LHCN-M2 (cell line): ENCODE results near the gene ITPA. TPM values are rescaled to one million over a fixed set of nuclear protein-coding genes. Genes with fewer than 3 reads are reported as not detected.
"Not testable (repeated sequence)": the region's sequence is repeated elsewhere in the genome, so short reads cannot be mapped to it uniquely, and the experiment has no call there.

ENCODE experiments used
- DNase-seq: peaks from one replicate; pipeline ENCODE4 v3.0.0-alpha.2; 2012; ENCODE audit warnings: low read depth
- total RNA-seq: library from RNA; depleted of rRNA; stranded (reverse); fragments of >200 nt; gene quantifications from 2 replicates; pipeline ENCODE4 v1.2.3, GENCODE V29; 2014

Gene ITPA
- total RNA-seq, 1 experiment from 2014 or later = 71.0 TPM

DNA sequence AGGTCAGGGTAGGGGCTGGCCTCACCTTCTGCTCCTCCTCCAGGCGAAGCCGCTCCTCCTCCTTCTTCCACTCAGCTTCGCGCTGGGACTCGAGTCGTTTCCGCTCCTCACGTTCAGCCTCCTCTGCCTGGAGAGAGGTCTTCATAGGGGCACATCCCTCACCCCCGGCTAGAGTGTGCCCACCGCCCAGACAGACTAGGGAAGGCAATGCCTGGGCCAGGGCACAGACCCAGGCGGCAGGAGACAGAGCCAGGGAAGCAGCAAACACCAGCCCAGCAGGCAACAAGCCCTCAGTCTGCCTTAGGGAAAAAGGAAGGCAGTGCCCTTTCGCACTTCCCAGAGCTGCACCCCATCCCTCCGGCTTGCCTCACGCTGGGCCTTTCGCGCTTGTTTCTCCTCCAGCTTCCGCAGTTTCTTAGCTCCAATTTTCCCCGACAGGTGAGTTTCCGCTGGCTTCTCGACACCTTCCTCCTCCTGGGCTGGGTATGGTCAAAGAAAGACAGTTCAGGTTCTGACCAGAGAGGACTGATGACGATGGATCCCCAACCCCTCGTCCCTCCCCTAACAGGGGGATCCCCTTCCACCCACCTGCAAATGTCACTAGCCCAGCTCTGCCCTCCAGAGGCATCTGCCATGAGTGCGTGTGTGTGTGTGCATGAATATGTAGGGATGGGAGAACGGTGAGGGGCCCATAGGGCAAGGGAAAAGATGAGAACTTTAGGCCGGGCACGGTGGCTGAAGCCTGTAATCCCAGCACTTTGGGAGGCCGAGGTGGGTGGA lies 9.1 kb upstream of the ITPA start:
- DNase-seq = no peak

DNA sequence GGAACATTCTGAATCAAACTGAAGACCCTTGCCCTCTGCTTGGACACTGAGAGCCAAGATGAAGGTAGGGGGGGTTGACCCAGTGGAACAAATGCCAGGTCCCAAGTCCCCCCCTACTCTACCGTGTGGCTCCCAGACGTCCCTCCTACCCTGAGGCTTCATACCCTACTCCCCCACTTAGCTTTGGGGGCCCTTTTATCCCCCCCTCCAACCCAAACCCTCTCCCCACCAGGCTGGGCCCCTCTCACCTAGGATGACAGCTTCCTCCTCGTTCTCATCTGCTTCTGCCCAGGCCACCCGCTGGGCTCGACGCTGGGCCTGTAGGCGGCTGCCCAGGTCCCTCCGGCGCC lies 6.4 kb upstream of the ITPA start:
- no peak for DNase-seq

DNA sequence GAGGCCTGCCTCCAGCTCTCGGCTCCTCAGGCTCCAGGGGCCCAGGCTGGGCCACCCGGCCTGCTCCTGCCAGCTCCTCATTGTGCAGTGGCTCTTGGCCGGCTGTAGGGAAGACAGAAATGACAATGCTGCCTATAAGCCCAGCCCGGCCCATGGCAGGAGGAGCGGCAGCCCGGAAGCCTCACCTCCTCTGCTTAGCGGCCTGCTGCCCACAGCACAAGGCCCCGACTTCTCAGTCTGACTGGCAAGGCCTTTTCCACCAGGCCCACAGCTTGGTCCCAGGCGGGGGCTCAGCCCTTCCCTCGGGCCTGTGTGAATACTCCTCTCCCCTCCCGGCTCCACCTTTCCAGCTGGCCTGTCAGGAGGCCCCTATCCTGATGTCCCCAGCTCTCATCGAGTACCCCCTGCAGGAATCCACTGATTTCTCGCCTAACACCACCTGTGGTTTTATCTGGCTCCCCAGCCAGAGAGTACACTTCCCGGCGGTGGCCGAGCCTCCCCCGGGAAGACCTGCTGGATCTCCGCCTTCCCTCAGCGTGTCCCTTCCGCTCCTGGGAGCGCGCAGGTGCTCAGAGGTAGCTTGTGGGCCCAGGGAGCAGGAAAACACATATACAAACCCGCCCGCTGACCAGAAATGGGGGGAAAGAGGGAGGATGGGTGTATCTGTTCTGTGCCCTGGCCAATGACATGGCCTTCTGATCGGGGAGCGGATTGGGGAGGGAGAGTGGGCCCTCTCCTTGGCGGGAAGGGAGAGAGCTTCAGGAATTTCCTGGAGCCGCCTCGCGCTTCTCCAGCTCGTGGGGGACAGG lies 5.8 kb upstream of the ITPA start:
- peak; percentile 6 for DNase-seq

DNA sequence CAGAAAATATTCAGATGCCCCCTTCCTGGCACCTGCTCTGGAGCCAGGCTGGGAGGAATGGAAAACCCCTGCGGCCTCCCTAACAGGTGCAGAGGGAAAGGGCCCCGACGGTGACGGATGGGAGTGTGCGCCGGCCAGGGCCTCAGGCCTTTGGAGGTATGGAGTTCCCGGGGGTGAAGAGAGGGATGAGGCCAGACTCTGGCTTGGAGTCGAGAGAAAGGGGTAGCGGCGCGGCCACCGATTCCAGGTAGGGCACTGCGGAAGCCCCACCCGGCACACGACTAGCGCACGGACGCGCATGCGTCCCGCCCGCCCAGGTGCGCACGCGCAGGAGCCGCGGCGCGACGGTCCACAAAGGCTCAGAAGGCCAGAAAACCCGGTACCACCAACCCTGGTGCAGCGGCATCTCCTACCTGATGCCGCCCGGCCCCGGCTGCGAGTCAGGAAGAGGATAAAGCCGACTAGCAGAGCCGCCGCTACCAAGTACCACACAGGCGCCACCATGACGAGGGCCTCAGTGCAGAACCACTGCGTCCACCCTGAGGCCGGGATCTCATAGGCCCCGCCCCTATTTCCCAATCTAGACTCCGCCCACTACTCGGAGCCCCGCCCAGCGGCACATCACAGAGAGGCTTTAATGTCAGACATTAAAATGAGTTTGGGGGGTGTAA lies 5.0 kb upstream of the ITPA start, which contains the start of gene DDRGK1:
Gene DDRGK1 (minus strand): TSS at position 559 of the 671 bp plus-strand sequence. CDS start 55 bp downstream, at position 504.
- peak; percentile 78 for DNase-seq

DNA sequence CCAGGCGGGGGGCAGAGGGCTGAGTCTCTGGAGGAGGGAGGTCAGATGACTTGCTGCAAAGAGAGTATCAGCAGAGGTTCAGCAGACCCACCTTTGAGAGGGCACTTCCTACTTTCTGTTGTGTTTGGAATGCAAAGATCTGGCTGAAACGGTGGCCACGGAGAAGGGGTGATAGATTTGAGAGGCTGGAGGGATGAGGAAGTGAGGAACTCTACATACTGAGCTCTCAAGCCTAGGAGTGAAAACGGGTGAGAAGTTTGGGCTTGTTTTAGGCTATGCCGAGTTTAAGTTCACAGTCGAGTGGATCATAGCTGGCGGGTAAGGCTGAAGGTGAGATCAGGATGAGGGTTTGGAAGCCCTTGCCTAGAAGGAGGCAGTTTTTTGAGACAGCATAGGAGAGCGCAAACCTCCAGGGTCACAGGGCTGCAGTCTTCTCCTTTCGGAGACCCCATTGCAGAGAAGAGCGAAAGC lies 477 bp upstream of the ITPA start:
- DNase-seq = peak; percentile 13

DNA sequence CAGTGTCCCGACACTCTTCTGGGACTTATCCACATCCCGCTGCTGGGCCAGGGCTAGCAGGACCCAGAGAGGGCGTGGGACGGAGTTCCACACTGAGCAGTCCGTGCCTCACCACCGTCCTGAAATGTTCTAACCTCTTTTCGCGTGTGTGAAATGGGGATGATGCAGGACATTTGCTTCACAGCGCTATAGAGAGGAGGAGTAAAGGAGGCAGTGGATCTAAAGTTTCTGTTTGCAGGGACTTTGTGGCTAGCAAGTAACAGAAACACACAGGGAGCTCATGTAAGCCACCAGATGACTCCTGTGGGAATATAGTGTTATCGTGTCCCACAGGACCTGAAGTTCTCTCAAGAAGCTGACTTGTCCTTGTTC lies 634 bp downstream of the ITPA start:
- peak; percentile 31 for DNase-seq

DNA sequence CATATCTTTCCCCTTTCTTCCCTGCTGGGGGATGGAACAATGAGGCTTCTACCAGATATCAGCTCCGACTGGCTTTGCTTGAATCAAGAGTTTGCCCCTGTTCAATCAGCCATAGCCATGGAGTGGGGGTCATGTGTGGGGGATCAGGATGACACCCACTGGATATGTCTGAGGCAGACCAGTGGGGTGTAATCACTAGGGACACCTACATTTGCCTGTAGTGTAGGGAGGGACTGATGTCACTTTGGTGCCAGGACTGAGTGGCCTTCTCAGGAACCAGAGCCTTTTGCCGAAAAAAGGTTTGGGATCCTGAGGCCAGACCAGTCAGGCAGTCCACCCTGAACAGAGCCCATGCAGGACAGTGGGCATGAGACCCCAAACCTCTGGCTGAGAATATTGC lies 1.0 kb downstream of the ITPA start:
- DNase-seq = no peak

DNA sequence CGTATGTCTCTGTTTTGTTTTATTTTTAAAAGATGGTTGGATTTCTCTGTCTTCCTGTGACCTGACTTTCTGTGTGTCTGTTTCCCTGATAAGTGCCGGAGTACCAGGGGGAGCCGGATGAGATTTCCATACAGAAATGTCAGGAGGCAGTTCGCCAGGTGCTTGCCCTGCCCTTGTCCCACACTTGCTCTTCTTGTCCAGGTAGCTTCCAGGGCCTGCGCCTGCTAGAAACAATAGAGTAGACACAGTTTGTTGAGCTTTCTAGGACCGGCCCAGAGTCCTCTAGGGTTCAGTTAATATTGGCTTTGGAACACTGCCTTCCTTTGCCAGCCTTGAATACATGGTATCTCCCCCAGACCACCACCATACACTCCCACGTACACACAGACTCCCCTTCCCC lies 3.9 kb downstream of the ITPA start:
- no peak for DNase-seq

DNA sequence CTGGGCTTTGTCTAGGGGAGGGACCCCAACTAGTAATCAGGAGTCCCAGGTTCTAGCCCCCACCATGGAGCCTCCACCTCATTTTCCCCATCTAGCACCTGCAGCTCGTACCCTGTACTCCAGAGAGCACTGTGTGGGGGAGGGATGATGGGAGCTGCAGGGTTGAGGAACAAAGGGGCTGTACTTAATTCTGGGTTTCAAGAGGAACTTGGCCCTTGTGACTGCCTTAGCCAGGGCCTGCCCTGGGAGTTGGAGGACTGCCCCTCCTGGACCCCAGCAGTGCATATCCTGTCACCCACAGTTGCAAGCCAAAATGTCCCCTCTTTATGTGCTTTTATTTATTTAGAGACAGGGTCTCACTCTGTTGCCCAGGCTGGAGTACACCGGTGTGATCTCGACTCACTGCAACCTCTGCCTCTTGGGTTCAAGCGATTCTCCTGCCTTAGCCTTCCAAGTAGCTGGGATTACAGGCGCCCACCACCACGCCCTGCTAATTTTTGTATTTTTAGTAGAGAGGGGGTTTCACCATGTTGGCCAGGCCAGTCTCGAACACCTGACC lies 6.1 kb downstream of the ITPA start:
- not testable (repeated sequence) for DNase-seq

DNA sequence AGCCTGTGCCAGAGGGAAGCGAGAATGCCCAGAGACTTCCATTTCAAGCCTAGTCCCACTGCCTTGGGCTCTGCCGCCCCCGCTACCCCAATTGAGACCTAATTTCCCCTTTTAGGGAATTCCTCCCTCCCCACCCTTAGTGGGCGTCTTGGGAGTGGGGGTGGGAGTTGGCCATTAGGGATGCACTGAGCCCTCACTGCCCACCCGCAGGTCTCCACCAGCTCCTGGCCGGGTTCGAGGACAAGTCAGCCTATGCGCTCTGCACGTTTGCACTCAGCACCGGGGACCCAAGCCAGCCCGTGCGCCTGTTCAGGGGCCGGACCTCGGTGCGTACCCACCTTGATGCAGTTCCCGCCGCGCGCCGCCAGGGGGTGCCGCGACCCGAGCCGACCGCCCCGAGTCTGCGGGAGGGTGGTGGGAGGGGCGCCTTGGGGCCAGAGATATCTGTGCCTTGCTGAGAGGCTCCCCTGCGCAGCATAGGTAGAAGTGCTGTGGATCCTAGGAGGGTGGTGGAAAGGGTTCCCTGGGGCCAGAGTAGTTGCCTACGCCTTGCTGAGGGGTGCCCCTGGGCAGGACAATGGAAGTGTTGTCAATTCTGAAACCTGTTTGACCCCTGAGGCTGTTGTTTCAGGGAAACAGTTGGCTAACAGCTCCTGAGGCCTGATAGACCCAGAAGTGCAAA lies 9.2 kb downstream of the ITPA start:
- DNase-seq = no peak

DNA sequence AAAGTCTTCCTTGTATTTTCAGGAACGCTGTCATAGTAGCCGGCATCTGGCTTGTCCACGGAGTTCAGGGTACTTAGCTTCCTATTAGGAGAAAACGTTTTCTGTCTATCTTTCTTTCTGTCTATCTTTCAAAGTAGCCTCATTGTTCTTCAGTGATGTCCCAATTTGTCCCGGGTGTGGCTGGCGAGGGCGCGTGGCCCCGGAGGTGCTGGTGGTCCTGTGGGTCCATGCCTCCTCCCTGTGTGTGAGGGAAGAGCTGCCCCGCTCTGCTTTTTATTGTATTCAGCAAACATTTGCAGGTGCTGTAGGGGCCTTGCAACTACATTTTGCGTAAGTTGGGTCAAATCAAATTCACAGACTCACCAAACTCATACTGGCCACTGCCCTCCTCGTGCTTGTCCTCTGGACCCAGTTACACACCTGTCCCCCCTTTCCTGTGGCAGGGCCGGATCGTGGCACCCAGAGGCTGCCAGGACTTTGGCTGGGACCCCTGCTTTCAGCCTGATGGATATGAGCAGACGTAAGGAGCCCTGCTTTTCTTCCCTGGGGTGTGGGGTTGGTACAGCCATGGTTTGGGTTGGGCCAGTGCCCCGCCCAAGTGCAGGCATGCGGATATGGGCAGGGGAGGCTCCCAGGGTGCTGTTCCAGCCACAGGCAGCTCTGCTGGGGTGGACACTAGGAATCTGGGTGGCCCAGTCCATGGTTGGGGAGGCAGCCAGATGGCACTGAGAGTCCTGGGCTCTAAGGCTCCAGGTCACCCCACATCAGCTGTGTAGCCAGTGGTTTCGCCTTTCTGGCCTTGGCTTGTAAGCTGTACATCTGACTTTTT lies 12.3 kb downstream of the ITPA start:
- no peak for DNase-seq

DNA sequence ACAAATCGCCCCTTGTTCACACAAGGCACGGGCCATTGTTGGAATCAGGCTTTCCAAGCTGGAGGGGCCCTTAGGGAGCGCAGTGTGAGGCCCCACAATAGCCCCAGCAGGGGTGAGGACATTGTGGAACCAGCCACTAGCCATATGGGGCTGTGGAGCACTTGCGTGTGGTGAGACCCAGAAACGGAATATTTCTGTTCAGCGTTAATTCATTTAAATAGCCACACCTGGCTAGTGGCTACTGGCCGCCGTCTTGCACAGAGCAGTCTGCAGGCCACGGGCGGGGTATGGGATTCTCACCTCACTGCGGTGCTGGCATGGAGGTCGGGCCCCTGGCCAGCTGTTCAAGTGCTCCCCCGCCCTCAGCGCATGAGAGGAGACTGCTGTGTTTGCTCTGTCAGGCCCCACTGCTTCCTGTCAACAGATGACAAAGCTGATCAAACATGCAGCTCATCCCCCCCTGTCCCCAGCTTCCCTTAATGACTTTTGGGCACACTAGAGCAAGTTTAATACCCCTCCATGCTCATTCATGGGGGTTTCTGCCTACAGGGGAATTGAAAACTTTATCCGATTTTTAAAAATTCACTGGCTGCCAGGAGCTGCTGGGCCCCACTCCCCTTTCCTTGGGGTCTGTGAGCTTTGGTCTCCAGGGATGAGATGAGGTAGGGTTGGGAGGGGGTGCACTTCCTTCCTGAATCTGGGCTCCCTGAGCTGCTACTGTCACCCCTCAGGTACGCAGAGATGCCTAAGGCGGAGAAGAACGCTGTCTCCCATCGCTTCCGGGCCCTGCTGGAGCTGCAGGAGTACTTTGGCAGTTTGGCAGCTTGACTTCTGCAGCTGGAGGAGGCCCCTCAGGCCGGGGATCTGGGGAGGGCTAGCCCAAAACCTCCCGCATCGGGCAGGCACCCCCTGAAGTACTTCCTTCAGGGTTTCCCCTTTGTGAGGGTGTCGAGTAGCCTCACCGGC lies 13.6 kb downstream of the ITPA start:
- no peak for DNase-seq

DNA sequence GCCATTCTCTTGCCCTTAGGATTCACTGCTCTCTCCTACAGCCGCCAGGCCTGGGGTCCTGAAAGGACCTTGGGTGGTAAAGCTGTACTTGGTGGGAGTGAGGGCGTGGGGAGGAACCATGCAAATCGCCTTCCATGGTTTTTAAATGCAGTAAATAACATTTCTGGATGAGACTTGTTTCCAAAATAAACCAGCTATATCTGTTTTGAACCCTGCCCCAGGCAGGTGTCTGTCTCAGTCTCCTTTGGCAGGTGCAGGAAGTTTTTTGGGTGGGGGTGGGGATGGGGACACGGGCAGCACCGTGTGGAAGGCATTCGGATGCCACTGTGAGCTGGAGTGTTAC lies 14.3 kb downstream of the ITPA start:
- DNase-seq = no peak

DNA sequence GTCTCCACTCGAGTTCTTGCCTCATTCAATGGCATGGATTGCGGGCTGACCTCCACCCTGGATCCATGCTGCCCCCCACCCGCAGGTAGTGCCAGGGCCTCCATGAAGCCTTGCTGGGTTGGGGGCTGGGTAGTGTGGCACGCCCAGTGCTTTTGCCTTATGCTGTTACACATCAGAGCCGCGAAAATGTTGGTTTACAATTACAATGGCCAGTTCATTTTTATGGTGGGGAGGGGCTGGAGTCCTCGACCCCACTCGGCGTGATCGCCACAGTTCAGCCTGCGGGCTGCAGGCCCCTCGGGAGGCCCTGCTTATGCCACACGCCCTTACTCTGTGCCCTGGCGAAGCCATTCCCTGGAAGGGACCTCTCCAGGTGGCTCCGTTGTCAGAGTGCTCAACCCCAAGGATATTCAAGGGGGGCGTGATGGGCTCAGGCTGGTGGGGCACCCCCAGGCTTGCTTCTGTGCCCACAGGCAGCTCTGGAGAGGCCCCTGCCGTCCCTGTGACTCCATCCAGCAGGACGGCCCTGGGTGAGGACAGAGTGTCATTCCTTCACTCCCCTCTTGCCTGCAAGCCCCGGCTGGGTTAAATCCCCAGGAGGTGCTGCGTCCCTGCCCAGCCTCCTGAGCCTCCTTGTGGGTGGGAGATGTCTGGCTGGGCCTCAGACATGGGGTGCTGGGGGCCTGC lies 14.8 kb downstream of the ITPA start:
- DNase-seq = no peak

DNA sequence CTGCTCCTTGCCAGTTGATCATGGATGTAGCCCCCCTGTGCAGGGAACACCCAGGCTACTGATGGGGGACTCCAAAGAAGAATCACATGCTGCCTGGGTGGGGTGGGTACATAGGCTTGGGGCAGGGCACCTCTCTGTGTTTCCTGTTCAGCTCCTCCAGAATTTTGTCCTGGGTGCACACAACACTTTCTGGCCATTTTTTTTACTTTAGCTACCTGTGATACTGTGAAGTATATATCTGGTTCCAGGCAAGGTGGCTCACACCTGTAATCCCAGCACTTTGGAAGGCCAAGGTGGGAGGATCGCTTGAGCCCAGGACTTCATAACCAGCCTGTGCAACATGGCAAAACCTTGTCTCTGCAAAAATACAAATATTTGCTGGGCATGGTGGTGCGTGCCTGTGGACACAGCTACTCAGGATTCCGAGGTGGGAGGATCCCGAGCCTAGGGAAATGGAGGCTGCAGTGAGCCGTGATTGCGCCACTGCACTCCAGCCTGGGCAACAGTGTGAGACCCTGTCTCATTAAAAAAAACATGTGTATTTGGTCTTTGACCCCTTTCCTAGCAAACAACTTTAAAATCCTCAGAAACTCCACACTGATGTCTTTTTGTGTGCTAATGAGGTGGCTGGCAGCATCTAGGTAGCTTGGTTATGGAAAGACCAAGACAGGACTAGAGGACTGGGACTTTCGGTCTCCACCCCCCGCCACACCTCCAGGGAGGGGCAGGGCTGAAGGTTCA lies 15.6 kb downstream of the ITPA start:
- no peak for DNase-seq

DNA sequence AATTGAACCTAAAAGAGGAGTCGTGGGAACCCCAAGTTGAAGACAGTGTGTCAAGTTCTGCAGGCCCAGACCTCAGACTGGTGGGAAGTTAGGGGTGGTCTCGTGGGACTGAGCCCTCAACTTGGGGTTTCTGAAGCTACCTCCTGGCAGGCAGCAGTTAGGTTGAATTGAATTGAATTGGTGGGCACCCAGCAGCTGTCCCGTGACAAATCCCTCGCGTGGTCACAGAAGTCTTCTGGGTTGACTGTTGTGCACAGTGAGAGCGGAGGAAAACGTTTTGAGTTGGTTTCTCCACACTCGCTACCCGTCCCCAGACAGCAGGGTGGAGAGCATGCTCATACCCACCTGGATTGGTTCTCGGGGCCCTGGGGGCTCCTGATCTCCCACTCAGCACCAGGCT lies 16.8 kb downstream of the ITPA start:
- DNase-seq = no peak

DNA sequence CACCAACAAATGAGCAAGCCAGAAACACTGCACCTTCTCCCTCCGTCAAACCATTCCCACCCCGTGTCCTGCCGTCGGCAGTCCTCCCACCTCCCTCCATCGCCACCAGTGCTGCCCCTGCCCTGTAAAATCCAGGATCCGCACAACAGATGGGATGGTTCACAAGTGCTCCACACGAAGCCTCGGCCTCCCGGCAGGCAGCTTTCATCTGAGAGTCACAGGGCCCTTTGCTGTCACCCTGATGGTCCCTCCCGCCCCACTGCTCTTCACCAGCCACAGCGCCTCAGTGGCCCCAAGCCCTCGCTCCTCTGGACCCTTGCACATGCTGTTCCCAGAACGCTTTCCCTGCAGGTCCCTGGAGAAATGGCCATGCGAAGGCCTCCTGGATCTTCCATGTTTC lies 17.6 kb downstream of the ITPA start:
- no peak for DNase-seq

DNA sequence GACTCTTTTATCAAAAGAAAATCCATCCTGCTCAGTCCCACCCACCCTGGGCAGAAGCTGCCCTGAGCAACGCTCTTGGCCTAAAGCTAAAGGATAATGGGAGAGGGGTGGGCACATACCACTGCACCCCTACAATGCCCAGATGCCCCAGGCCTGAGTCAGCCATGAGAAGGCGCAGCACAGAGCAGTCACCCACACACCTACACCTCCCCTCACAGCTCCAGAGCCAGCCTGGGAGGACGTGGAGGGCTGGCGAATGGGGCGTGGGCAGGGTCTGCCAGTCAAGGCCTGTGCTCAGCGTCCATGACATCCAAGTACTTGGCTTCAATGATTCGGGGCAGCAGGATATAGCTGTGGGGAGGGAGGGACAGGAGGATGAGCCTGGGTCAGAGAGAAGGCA lies 18.2 kb downstream of the ITPA start:
- DNase-seq = no peak
